Peyer's patch (tissue), 4 donors: ENCODE results near the gene PCDHA7.

Source experiments
- POLR2A ChIP-seq, 2 donors: fragments of 450-650 bp; IDR thresholded peaks; one replicate each; pipeline ENCODE4 v1.5.1; 2017; ENCODE audit warnings: antibody characterized with exemption in 2 of 2, mild to moderate bottlenecking in 2 of 2, moderate library complexity in 2 of 2
- TF ChIP-seq, protein P1 (sequence below), 6 experiments: fragments of 450-650 bp in 4 of 6; fragments of 200-600 bp in 2 of 6; sonication (generic) in 1 of 6; IDR thresholded peaks; one replicate each; pipeline ENCODE4 v1.5.1; 2017 to 2019; ENCODE audit warnings: antibody characterized with exemption in 6 of 6, mild to moderate bottlenecking in 3 of 6, moderate library complexity in 1 of 6

DNA sequence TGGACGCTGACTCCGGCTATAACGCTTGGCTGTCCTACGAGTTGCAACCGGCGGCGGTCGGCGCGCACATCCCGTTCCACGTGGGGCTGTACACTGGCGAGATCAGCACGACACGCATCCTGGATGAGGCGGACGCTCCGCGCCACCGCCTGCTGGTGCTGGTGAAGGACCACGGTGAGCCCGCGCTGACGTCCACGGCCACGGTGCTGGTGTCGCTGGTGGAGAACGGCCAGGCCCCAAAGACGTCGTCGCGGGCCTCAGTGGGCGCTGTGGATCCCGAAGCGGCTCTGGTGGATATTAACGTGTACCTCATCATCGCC lies 43.2 kb downstream of the PCDHA7 start:
- TF ChIP-seq, protein P1, sequence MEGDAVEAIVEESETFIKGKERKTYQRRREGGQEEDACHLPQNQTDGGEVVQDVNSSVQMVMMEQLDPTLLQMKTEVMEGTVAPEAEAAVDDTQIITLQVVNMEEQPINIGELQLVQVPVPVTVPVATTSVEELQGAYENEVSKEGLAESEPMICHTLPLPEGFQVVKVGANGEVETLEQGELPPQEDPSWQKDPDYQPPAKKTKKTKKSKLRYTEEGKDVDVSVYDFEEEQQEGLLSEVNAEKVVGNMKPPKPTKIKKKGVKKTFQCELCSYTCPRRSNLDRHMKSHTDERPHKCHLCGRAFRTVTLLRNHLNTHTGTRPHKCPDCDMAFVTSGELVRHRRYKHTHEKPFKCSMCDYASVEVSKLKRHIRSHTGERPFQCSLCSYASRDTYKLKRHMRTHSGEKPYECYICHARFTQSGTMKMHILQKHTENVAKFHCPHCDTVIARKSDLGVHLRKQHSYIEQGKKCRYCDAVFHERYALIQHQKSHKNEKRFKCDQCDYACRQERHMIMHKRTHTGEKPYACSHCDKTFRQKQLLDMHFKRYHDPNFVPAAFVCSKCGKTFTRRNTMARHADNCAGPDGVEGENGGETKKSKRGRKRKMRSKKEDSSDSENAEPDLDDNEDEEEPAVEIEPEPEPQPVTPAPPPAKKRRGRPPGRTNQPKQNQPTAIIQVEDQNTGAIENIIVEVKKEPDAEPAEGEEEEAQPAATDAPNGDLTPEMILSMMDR (IDR thresholded peaks at IDR 0.05), result no peak
- TF ChIP-seq POLR2A (IDR thresholded peaks at IDR 0.05), result no peak
